ENCODE measurements around the gene BCL3. TPM values are rescaled to one million over a fixed set of nuclear protein-coding genes. Genes with fewer than 3 reads are reported as not detected.

The BCL3 gene
- total and polyA plus RNA-seq, 2 of the 4 experiments (the other 2 are of a cell fraction): 1.6 to 26.0 TPM

DNA sequence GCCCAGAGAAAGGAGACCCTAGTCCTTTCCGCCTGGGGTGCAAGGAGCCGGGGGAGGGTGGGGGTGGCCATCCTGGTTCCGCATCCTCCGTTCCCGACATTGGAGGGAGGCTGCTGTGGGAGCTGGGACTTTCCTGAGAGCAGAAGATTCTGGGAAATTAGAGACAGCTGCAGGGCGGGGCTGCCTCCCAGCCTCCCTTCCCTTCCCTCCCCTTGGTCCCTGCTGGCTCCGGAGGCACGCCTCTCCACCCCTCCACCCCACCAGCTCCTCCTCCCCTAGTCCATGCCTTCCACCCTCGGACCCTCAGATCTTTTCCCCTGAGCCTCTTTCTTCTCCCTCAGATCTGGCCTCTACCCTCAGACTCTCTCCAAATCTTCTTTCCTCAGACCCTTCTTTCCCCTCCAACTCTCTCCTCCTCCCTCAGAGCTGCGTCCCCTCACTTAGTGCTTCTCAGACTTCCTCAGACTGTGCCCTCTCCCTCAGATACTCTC, 3.1 kb upstream of the BCL3 start:
- Histone ChIP-seq H3K9me1 (ENCODE audit: insufficient read depth, low read length) (peaks cover 17% of the 10 kb centered on the region), H3K18ac (ENCODE audit: low read depth, low read length) (peak overlapping the region; percentile 88), H3K9ac (ENCODE audit: low read depth, low read length) (peak overlapping the region; percentile 43), H3K14ac (replicated peaks; ENCODE audit: low read depth, low read length) (peak overlapping the region; percentile 91), H3K4me3 (ENCODE audit: insufficient read depth, low read depth, low read length) (no peak overlapping the region), H3K9me3 (ENCODE audit: control insufficient read depth, insufficient read depth, low read length) (no peaks in the 10 kb centered on the region), H3K4ac (ENCODE audit: low read depth, low read length) (peak overlapping the region; percentile 98), H3K4me1 (ENCODE audit: control insufficient read depth, insufficient read depth, low read length) (peaks cover 28% of the 10 kb centered on the region), H2AK5ac (ENCODE audit: low read depth, low read length) (peak overlapping the region; percentile 94), H2BK120ac (ENCODE audit: low read depth, low read length) (peak overlapping the region; percentile 96), H3K27me3 (ENCODE audit: control insufficient read depth, insufficient read depth, low read length) (no peaks in the 10 kb centered on the region), H3K4me2 (ENCODE audit: low read depth, low read length) (no peak overlapping the region; the same call in 1 of the 2 replicates), H3K23ac (ENCODE audit: low read depth, low read length) (peak overlapping the region; percentile 81), H3K79me1 (ENCODE audit: low read depth in 1 of 2, low read length in 2 of 2) (peaks cover 4 to 31% of the 10 kb centered on the region in 2 experiments; a peak in 3 of 4 replicates), H2BK15ac (ENCODE audit: low read depth, low read length) (peak overlapping the region; percentile 98; the same call in 2 of the 3 replicates), H2AK9ac (replicated peaks; ENCODE audit: low read depth, low read length, poor library complexity) (peak overlapping the region; percentile 92), H3K36me3 (ENCODE audit: control insufficient read depth, insufficient read depth, low read length) (peaks cover 5% of the 10 kb centered on the region; the same call in 1 of the 2 replicates), H3K56ac (ENCODE audit: extremely low read depth, insufficient read depth, low read length) (no peak overlapping the region), H2AFZ (replicated peaks; ENCODE audit: low read length, poor library complexity) (peak overlapping the region; percentile 86), H4K91ac (ENCODE audit: insufficient read depth, low read depth, low read length) (peak overlapping the region; percentile 91), H2BK5ac (ENCODE audit: low read depth, low read length, poor library complexity, severe bottlenecking) (peak overlapping the region; percentile 51), H4K5ac (ENCODE audit: low read depth, low read length) (peak overlapping the region; percentile 79), H3K27ac (ENCODE audit: insufficient read depth, low read length) (peak overlapping the region; percentile 61), H4K8ac (ENCODE audit: low read depth in 2 of 2, low read length in 2 of 2) (peak overlapping the region; percentile 55 to 71), H4K20me1 (ENCODE audit: insufficient read depth, low read length) (peaks cover 10% of the 10 kb centered on the region), H2BK20ac (ENCODE audit: low read depth, low read length) (peak overlapping the region; percentile 96)
- CTCF ChIA-PET: interaction anchor here (1.4 kb wide), 2 partner anchors 17 to 21 kb away, joined by 4 to 7 read pairs; no protein-coding TSS in a partner anchor
- intact Hi-C loops (cut with micrococcal nuclease) (no loop called here), in situ Hi-C loops (cut with MboI; ENCODE audit: low sequenced_read_pairs) (no loop called here), dilution Hi-C loops (cut with HindIII; ENCODE audit: low sequenced_read_pairs, unreplicated experiment) (no loop called here)
- TF ChIP-seq CEBPB (IDR thresholded peaks at IDR 0.05; ENCODE audit: low read depth, low read length) (no peak), ELK1 (IDR thresholded peaks at IDR 0.05; ENCODE audit: borderline replicate concordance, low read depth, low read length) (no peak), BHLHE40 (IDR thresholded peaks at IDR 0.05; ENCODE audit: low read depth, low read length) (no peak), SMC3 (IDR thresholded peaks at IDR 0.05; ENCODE audit: low read depth, low read length) (no peak), NFE2L2 (IDR thresholded peaks at IDR 0.05; ENCODE audit: low read depth, low read length) (no peak), MAZ (IDR thresholded peaks at IDR 0.05; ENCODE audit: borderline replicate concordance, low read depth, low read length) (peak; percentile 84; the same call in 1 of the 2 replicates), MAFK (IDR thresholded peaks at IDR 0.05; ENCODE audit: low read depth, low read length) (no peak), CHD1 (IDR thresholded peaks at IDR 0.05; ENCODE audit: low read depth, low read length) (no peak)
- 23% methylated on average over 4 of the region's 10 CpGs; no CpG with 5 or more reads in 1 of the 2 experiments for WGBS, 2 experiments (ENCODE audit: extremely low coverage in 2 of 2, insufficient read length in 1 of 2)
- peak; percentile 16 for ATAC-seq (ENCODE audit: low read depth)
- POLR2A ChIA-PET (ENCODE audit: unreplicated experiment): interaction anchor here (0.6 kb wide), 1 partner anchor 12 kb away, joined by 3 read pairs; no protein-coding TSS in a partner anchor
- DNase-seq: peak; percentile 80
- BruUV-seq (replicated peaks): no TSS peak
